Measurements from ENCODE around the gene EREG.
A peak's percentile ranks its signal among the peaks of the same experiment; 100 is the strongest.

DNA sequence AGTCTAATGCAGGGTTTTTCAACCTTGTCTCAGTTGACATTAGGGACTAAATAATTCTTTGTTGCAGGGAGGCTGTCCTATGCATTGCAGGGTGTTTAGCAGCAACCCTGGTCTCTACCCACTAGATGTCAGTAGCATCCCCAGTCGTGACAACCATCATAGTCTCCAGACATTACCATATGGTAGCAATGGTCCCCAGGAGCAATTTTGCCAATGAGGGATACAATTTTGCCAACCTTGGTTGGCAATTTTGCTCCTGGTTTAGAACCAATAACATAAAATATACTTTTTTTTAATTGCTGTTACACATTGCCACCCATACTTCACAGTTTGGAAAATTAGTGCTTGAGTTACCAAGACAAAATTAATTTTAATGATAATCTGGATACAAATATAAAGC lies 6.0 kb downstream of the EREG start:
- peak in 3 of 4 experiments; percentile 20 to 31 (median 25) for TF ChIP-seq CTCF (IDR thresholded peaks at IDR 0.05)
- TF ChIP-seq POLR2AphosphoS5 (IDR thresholded peaks at IDR 0.05) = no peak
